Inflammatory macrophage treated with lipopolysaccharide for 4 hours (primary cell): ENCODE results near the gene TMEM74B.
"Not testable (repeated sequence)": the region's sequence is repeated elsewhere in the genome, so short reads cannot be mapped to it uniquely, and the experiment has no call there.

Experiments
- DNase-seq: peaks from one replicate; pipeline ENCODE4 v3.0.0-alpha.2; 2020

The TMEM74B gene

DNA sequence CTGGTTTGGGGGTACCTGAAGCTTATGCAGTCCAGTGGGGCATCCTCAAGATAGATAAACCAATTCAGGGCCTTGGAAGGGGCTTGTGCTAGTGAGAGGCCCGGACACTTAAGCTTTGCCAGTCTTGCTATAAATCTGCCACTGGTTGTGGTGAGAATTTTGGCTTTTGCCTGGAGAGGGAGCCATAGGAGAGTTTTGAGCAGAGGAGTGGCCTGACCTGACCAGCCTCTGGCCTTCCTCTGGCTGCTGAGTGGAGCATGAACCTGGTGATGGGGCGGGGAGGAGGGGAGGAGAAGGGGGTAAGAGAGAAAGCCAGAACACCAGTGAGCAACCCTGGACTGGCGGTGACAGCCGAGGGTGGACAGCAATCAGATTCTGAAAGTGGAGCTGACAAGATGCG is 7.1 kb downstream of the TMEM74B start:
- DNase-seq = no peak

DNA sequence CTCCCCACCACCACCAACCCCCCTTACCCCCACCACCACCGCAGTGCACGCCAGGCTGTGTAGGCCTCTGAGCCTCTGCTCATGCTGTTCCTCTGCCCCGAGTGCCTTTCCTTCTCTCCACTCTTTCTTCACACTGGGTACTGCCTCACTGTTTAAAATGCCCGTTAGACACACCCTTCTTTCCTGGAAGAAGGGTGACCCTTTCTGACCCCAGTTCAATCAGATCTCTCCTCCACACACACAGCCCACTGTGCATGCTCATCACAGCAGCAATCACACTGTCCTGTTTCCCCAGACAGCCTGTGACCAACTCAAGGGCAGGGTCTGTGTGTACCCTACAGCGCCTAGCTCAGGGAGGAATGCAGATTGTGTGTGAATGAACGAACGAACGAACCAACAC is 10.0 kb downstream of the TMEM74B start:
- no peak for DNase-seq

DNA sequence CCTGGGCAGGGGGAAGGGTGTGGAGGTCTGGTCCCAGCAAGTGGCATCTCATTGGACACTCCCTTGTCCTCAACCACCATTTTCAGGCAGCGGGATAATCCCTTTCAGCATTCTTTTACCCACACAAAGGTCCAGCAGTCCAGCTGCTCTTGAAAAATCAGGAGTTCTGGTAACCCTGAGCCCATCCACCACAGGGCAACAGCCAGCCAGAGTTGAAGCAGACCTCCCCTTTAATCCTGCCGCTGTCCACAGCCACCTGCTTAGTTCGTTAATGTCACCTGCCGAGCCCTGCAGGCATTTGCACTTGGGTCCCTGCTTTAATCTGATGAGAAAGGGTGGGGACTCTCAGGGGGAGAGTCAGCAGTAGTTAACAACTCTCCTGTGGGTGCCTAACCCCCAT is 11.1 kb downstream of the TMEM74B start:
- DNase-seq = no peak

DNA sequence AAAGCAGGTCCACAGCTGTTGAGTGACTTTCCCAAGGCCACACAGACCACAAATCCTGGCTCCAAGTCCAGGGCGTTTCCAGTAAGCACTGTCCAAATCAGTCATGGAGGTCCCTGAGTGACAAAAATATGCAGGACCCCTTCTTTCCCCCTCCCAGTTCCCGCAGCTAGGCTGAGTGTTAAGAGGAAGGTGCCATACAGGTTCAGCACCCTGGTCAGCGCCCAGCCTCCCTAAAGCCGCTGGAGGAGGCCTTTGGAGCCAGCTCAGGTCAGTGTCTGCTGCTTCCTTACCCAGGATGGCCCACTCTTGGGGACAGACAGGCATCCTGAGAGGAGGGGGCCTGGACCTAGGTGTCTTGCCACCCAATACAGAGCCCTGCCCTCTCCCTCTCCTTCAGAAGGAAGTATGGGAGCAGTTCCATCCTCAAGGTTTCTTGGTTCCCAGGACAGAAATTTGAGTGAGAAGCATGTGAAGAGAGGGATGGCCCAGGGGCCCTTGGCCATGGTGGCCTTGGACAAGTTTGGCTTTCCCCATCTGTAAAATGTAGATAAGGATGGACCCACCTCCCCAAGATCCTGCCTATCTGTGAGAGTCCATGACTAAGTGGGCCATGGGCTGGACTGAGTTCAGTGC is 13.2 kb downstream of the TMEM74B start:
- no peak for DNase-seq

DNA sequence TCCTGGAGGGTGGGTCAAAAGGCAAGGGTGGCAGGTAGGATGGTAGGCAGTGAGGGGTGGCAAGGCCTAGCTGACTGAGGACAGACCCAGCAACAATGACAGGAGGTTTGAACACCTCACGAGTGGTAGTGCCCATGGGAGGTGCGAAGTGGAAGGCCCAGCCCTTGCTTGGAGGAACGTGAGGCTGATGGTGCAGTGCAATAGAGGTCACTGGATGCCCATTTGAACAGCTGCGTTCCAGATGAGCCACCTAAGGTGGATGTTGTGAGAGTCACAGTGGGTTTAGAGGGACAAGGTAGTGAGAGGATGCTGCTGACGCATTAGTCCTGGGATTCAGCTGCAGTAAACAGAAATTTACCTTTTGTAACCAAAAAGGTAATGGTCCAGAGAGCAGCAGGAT is 15.6 kb downstream of the TMEM74B start:
- no peak for DNase-seq

DNA sequence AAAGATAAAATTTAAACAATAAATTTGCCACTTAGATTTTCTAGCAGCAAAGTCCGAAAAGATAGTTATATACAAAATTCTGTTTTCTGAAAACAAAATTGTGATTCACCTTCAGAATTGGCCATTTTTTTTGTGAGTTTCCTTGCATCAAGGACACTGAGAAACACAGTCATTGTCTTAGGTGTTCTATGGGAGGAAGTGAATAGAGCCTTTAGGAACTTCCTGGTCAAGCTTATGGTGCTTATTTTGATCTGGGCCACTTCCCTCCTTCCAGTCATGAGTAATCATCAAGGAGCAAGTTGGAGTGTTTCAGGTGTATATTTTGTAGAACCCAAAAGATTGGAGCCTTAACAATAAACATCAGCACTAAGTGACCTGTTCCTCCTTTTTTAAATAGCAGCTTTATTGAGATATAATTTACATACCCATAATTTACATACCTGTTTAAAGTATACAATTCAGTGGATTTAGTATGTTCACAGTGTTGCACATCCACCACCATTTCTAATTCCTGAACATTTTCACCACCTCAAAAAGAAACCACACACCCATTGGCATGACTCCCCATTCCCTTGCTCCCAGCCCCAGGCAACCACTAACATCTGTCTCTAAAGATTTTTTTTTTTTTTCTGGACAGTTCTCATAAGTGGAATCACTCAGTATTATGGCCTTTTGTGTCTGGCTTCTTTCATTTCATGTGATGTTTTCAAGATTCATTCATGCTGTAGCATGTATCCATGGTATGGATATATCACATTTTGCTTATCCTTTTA is 17.6 kb downstream of the TMEM74B start:
- no peak for DNase-seq

DNA sequence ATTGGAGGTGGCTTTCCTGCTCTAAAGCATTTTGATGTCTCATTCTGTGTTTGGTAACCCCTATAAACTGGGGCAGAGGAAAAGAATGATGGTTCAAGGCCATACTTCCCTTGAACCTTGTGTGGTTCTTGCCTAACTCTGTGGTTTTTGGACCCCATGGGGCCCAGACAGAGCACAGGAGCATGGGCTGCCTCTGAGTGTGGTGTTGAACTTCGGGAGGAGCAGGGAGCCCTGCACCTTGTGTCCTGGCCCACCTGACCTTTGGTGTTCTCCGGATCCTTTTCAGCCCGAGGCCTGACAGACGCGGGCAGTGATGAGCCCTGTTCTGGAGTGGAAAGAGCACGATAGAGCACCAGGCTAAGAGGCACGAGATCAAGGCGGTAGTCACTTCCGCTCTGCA is 18.8 kb downstream of the TMEM74B start:
- DNase-seq = no peak

DNA sequence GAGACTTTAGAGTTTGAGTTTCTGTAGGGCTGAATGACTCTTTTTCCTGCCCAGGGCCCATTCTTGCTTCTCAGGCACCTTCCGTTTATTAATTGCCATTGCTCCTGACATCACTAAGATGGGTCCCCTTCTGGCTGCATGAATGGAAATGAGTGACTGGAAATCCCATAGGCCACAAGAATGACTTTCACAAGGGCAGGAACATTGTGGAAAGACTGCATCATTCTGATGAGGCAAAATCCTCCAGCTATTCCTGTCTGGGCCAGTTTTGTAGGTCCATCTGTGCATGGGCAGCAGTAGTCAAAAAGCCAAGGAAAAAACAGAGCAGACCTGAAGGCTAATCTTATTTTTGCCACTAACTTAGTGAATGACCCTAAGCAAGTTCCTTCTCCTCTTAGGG is 19.3 kb downstream of the TMEM74B start:
- DNase-seq = no peak

DNA sequence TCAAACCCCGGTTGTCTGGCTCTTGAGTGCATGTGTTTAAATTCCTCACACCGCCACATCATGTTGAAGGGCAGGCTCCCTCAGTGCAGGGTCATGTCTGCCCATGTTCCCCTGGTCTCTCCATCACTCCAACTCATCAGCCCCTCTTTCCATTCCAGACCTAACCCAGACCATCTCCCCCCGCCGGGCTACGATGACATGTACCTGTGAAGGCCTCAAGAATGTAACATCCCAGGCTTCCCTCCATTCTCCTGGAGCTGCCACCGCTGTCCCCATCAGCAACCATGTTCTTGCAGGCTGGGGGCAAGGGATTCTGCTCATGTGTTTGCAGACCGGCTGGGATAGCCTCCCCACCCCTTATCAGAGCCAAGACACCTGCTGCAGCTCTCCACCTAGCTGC is 19.9 kb downstream of the TMEM74B start:
- DNase-seq = no peak

DNA sequence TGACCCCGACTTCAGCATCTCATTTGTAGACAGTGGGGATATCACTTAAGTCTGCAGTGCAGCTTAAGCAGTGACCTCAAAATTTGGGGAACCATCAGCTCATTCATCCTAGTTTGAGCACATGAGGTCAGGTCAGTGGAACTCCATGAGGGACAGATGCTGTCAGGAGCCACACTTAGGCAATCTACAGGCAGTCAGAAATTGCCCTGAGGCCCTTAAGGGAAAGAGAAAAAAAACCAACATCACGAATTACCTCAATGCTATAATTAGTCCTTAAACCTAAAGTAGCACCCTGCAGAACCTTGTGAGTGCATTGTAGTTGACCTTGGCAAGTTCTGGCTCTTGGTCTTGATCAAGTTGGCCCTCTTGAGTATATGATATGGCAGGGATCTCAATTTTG is 21.1 kb downstream of the TMEM74B start:
- no peak for DNase-seq

DNA sequence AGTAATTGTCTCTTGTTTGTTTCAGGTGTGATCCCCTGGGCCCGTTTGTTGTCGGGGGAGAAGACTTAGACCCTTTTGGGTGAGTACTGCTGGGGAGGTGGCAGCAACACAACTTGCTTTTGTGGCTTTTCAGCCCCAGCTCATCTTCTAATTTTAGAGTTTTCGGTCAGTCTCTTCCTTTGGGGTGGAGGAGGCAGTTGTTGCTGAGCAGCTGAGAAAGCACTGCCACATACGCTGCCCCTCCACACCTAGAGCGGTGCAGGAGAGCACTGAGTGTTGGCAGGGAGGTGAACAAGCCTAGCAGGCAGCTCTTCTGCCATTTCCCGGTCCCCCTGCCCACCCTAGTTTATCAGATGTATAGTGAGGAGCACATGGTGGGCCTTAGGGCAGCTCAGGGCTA is 21.7 kb downstream of the TMEM74B start:
- DNase-seq = no peak

DNA sequence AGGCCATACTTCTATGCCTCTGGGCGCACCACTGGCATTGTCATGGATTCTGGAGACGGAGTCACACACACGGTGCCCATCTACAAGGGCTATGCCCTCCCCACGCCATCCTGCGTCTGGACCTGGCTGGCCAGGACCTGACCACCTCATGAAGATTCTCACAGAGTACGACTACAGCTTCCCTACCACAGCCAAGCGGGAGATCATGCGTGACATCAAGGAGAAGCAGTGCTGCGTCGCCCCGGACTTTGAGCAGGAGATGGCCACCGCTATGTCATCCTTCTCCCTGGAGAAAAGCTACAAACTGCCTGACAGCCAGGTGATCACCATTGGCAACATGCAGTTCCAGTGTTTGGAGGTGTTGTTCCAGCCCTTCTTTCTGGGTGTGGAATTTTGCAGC is 23.8 kb downstream of the TMEM74B start:
- DNase-seq = no peak

DNA sequence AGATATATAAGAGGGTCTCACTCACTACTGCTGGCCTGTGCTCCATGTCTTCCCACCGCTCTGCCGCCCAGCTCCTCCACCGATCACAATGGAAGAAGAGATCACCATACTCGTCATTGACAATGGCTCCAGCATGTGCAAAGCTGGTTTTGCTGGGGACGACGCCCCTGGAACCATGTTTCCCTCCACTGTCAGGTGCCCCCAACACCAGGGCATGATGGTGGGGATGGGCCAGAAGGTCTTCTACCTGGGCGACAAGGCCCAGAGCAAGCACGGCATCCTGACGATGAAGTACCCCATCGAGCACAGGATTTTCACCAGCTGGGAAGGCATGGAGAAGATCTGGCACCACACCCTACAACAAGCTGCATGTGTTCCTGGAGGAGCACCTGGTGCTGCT is 24.3 kb downstream of the TMEM74B start:
- no peak for DNase-seq

DNA sequence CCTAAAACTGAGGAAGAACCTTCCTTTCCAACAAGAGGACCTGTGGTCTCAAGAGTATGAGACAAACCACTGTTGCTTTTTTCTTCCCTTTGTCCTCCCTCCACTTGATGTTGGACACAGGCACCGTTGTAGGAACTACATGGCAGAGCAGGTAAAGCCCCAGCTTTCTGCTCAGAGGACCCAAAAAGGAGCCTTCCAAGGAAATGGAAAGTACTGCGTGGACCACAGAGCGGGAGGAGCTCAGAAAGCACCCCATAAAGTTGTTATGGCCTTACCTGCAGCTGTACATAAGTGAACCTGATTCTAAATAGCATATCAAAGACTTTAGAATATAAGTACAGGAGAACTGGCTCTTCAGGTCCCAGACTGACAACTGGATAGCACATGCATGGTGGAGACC is 29.4 kb downstream of the TMEM74B start:
- DNase-seq = no peak

DNA sequence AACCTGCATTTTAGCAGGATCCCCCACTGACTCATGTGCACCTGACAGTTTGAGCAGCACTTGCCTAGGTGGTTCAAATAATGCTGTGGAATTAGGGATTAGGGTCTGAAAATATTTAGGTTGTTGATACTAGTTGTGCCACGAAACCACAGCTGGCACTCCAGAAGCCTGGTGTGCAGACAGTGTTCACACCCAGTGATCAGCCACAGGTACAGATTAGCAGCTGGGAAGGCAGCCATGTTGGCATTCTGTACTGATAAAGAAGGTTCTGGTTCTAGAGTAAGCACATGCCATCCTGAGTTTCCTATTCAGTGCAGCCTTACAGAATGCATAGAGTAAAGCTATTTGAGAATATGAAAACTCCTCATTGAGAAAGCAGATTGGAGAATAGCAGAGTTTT is 30.1 kb downstream of the TMEM74B start:
- DNase-seq = no peak

DNA sequence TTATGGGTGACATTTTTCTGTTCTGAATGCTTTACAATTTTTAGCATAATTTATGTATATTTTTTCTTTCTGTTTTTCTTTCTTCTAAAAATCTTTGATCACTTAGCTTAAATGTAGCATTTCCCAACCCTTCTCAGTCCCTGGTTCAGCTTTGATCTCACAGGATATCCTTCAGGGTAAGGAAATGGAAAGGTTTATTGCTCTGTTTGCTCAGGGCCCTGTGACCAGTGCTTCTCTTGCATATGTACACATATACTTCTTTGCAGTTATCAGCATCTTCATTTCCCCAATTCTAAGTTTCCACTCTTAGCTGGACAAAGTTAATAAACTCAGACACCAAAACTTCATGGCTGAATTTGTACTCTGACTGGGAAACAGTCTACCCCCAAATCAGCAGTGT is 30.6 kb downstream of the TMEM74B start:
- DNase-seq = no peak

DNA sequence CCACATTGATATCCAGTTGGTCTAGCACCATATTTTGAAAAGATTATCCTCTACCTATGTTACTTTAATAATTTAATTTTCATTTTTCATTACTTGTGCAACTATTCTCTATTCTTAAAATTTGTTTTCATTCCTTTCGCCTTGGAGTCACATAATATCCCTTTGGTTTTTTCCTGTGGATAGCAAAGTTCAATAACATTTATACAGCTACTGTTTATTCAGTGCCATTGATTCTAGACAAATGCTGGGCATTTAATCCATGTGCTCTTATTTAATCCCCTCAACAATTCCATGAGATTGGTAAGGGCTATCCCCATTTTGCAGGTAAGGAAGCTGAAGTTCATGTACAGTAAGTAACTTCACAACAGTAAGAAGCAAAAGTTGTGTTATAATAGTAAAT is 33.8 kb downstream of the TMEM74B start:
- DNase-seq = no peak

DNA sequence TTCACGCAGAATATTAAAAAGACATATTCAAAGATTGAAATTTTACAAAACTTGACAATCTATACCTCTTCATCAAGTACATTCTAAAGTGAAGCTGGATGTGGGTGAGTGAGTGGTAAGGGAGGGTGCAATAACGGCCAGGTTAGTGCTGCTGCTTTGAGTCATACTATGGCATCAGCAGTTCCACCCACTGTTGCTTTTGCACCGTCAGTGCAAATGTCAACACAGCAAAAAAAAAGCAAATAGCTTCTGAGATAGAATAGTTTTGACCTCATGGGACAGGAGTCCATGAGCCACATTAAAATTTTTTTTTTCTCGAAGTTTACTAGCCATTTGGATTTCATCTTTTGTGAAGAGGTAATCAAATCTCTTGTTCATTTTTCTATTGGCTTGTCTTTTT is 34.6 kb downstream of the TMEM74B start:
- DNase-seq = peak; percentile 18

DNA sequence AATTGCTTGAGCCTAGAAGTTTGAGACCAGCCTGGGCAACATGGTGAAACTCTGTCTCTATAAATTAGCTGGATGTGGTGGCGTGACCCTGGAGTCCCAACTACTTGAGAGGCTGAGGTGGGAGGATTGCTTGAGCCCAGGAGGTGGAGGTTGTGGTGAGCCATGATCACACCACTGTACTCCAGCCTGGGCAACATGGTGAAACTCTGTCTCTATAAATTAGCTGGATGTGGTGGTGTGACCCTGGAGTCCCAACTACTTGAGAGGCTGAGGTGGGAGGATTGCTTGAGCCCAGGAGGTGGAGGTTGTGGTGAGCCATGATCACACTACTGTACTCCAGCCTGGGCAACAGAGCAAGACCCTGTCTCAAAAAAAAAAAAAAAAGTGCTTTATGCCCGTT is 35.0 kb downstream of the TMEM74B start:
- not testable (repeated sequence) for DNase-seq

DNA sequence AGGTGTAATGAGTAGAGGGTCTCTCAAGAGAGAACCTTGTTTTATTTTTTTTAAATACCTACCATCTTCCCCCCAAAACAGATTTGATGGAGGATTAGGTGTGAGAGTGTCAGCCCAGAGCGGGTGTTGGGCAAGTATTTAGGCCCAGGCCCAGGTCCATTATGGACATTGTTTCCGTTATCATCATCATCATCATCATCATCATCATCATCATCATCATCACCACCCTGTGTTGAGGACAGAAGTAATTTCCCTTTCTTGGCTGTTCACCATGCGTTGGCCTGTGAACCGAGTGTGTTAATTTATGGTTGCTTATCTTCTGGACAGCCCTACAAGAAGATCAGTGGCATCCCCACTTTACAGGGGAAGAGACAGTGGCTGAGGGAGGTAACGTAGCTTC is 37.8 kb downstream of the TMEM74B start:
- DNase-seq = no peak

DNA sequence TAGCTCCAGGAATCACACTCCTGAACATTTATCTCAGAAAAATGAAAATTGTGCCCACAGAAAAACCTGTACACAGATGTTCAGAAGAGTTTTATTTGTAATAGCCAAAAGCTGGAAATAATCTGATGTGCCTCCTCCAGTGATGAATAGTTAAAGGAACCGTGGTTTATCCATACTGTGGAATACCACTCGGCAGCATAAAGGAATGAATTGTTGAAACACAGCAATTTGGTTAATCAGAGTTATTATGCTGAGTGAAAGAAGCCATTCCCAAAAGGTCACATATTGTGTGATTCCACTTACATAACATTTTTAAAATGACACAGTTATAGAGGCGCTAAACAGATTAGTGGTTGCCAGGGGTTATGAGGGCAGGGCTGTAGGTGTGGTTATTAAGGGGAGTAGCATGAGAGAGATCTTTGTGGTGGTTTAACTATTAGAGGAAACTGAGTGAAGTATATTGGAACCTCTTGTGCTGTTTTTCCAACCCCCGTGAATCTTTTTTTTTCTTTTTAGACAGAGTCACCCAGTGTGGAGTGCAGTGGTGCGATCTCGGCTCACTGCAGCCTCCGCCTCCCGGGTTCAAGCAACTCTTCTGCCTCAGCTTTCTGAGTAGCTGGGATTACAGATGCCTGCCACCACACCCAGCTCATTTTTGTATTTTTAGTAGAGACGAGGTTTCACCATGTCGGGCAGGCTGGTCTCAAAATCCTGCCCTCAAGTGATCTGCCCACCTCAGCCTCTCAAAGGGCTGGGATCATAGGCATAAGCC is 40.2 kb downstream of the TMEM74B start:
- no peak for DNase-seq

DNA sequence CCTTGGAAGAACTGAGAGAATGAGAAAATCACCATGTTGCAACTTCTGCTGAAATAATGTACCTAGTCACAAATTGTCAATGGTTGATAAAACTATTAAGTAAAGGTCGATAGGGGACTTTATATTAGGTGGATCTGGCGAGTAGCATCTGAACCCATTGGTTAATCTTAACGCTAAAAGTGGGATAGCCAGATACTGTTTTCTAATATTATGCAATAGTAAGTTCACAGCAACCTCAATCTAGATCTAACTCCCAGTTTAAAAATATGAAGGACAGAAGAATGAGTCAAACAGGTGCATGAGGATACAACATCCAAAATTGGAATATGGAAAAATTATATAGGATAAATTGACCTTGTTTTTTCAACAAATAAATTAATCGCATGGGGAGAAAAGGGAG is 47.5 kb downstream of the TMEM74B start:
- DNase-seq = no peak

DNA sequence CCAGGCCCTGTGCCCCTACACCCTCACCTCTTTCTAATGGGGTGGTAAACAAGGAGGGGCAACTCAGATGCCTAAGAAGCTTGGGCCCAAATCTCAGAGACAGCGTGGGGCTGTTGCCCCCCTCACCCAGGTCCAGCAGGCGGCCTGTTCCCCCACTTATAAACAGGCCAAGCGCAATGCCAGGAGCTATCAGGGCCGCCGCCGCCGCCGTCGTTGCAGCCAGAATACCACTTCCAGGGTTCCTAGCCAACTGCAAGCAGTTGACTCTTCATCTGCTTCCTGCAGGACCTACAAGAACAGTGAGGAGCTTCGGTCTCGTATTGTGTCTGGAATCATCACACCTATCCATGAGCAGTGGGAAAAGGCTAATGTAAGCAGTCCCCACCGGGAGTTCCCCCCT is 49.9 kb downstream of the TMEM74B start:
- DNase-seq = no peak

DNA sequence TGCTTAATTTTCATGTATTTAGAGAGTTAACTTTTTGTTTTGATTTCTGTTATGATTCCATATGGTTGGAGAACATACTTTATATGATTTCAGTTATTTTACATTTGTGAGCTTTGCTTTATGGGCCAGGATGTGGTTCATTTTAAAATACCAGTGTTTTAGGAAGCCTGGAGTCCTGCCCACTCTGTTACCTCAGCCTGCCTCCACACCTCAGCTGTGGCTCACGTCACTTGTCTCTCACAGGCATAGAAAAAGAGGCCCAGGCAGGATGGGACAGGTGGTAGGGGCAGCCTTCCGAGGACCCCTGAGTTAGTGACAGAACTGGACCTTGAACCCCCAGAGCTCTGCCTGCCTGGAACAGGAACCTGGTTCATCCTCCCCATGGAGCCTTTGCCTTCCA is 50.4 kb downstream of the TMEM74B start:
- no peak for DNase-seq
